ENCODE measurements around the gene RNF208.
A peak's percentile ranks its signal among the peaks of the same experiment; 100 is the strongest.

Gene RNF208

GRCh38 chr9:137214620-137215019, 7.4 kb downstream of the RNF208 start:
- DNase-seq (ENCODE audit: low read depth in 3 of 3), result no peak

- DNase-seq (ENCODE audit: low read depth in 3 of 3), result no peak
These were observed 8.6 kb downstream of the RNF208 start for GRCh38 chr9:137213160-137214060.

- DNase-seq (ENCODE audit: low read depth in 3 of 3), result no peak
These were observed 9.5 kb downstream of the RNF208 start for GRCh38 chr9:137212520-137212919.

- DNase-seq (ENCODE audit: low read depth in 3 of 3), result no peak
These were observed 10.5 kb downstream of the RNF208 start for GRCh38 chr9:137211532-137211931.

- DNase-seq (ENCODE audit: low read depth in 3 of 3), result no peak
These were observed 15.4 kb downstream of the RNF208 start for GRCh38 chr9:137206602-137207001.

GRCh38 chr9:137205126-137206069, 16.6 kb downstream of the RNF208 start, which contains the start of the genes NDOR1 and TMEM203:
NDOR1 (plus strand) TSS chr9:137205700; CDS start chr9:137205778, 78 bp downstream.
TMEM203 (minus strand) TSS chr9:137205648; CDS start chr9:137205414, 234 bp downstream.
- peak; percentile 87 to 97 (median 93) for DNase-seq (ENCODE audit: low read depth in 3 of 3)

GRCh38 chr9:137204731-137205125, 17.3 kb downstream of the RNF208 start:
- no peak for DNase-seq (ENCODE audit: low read depth in 3 of 3)

GRCh38 chr9:137202966-137203365, 19.1 kb downstream of the RNF208 start:
- DNase-seq (ENCODE audit: low read depth in 3 of 3), result no peak

- no peak for DNase-seq (ENCODE audit: low read depth in 3 of 3)
These were observed 20.7 kb downstream of the RNF208 start for GRCh38 chr9:137201205-137201868.

- peak; percentile 96 to 99 (median 97) for DNase-seq (ENCODE audit: low read depth in 3 of 3)
These were observed 21.5 kb downstream of the RNF208 start, which contains the start of gene TPRN for GRCh38 chr9:137200311-137201204. TPRN (minus strand) TSS chr9:137200741; CDS start chr9:137200711, 30 bp downstream.

GRCh38 chr9:137199411-137200121, 22.5 kb downstream of the RNF208 start:
- no peak for DNase-seq (ENCODE audit: low read depth in 3 of 3)

GRCh38 chr9:137198902-137199283, 23.1 kb downstream of the RNF208 start:
- DNase-seq (ENCODE audit: low read depth in 3 of 3), result no peak

- no peak for DNase-seq (ENCODE audit: low read depth in 3 of 3)
These were observed 23.8 kb downstream of the RNF208 start for GRCh38 chr9:137198051-137198901.

GRCh38 chr9:137195525-137196220, 26.4 kb downstream of the RNF208 start:
- no peak for DNase-seq (ENCODE audit: low read depth in 3 of 3)

GRCh38 chr9:137194909-137195308, 27.1 kb downstream of the RNF208 start:
- no peak for DNase-seq (ENCODE audit: low read depth in 3 of 3)

- no peak for DNase-seq (ENCODE audit: low read depth in 3 of 3)
These were observed 27.7 kb downstream of the RNF208 start for GRCh38 chr9:137194388-137194787.

GRCh38 chr9:137193771-137194170, 28.3 kb downstream of the RNF208 start:
- DNase-seq (ENCODE audit: low read depth in 3 of 3), result no peak

GRCh38 chr9:137192859-137193258, 29.2 kb downstream of the RNF208 start:
- no peak for DNase-seq (ENCODE audit: low read depth in 3 of 3)

Measured in stimulated activated CD4-positive, alpha-beta T cell treated with anti-CD3 and anti-CD28 coated beads, TNF-alpha, amount 100 ng/mL, for 48 hours (primary cell).